ENCODE results near the gene PAQR9. TPM values are rescaled to one million over a fixed set of nuclear protein-coding genes. Genes with fewer than 3 reads are reported as not detected.
A peak's percentile ranks its signal among the peaks of the same experiment; 100 is the strongest.

The PAQR9 gene
- total RNA-seq, 1 experiment from 2014 or later, result 0.17 TPM

- H2AFZ ChIP-seq (ENCODE audit: low read depth, low read length, poor library complexity, severe bottlenecking), result no peak overlapping the region
- H3K9ac ChIP-seq (ENCODE audit: low read length), result no peak overlapping the region
- H3K79me2 ChIP-seq (ENCODE audit: insufficient read depth, low read length), result peaks cover 28% of the 10 kb centered on the region
- intact Hi-C loops (cut with micrococcal nuclease), result loop anchor here (10.0 kb wide), 1 partner anchor 554 kb away; the partner anchor contains the start of gene XRN1
- H3K4me3 ChIP-seq (replicated peaks in 1 of 2; ENCODE audit: low read depth in 1 of 2, low read length in 2 of 2), result no peak overlapping the region
- BruUV-seq (replicated peaks), result no TSS peak
- H3K9me3 ChIP-seq (ENCODE audit: control insufficient read depth in 1 of 2, insufficient read depth in 1 of 2, low read depth in 1 of 2, low read length in 2 of 2), result no peaks in the 10 kb centered on the region
- ChIA-PET CTCF (interaction anchor here (4.9 kb wide), 1 partner anchor 169 kb away, joined by 33 read pairs; no protein-coding TSS in a partner anchor), POLR2A (no interaction called here), RAD21 (ENCODE audit: low non-redundant PET in 1 of 2, low total read pairs in 2 of 2, uncharacterized antibody in 2 of 2, unreplicated experiment in 2 of 2) (no interaction called here)
- peaks cover 11 to 38% of the 10 kb centered on the region in 2 experiments; a peak in 3 of 4 replicates for H3K4me1 ChIP-seq (ENCODE audit: control insufficient read depth in 1 of 2, insufficient read depth in 2 of 2, low read length in 2 of 2)
- no peaks in the 10 kb centered on the region for H3K36me3 ChIP-seq (ENCODE audit: control insufficient read depth in 1 of 2, insufficient read depth in 2 of 2, low read length in 2 of 2)
- no peak for TF ChIP-seq MAX (IDR thresholded peaks at IDR 0.05)
- 0 out of 2 replicates have a peak, but pooled peaks cover 5% of the 10 kb centered on the region for H4K20me1 ChIP-seq (ENCODE audit: insufficient read depth)
- no peaks in the 10 kb centered on the region for H3K27me3 ChIP-seq (ENCODE audit: insufficient read depth, low read length)
- H3K27ac ChIP-seq (ENCODE audit: low read depth, low read length), result no peak overlapping the region
- DNase-seq (ENCODE audit: low read depth, low spot score) (no peak), ATAC-seq (no peak)
- H3K4me2 ChIP-seq (ENCODE audit: low read length), result peak overlapping the region; percentile 96
- no peaks in the 10 kb centered on the region for H3K9me2 ChIP-seq (ENCODE audit: insufficient read depth)
Observed at GRCh38 chr3:142998439-142998838, 35.0 kb upstream of the PAQR9 start.

GRCh38 chr3:142997330-142997729, 33.9 kb upstream of the PAQR9 start:
- Histone ChIP-seq H2AFZ (ENCODE audit: low read depth, low read length, poor library complexity, severe bottlenecking) (no peak overlapping the region), H3K4me2 (ENCODE audit: low read length) (peak overlapping the region; percentile 17)
- POLR2A ChIA-PET, result no interaction called here

More at GRCh38 chr3:142997330-142997729, 33.9 kb upstream of the PAQR9 start:
- intact Hi-C loops (cut with micrococcal nuclease), result loop anchor here (10.0 kb wide), 1 partner anchor 553 kb away; the partner anchor contains the start of gene XRN1
- no peak for ATAC-seq
- Histone ChIP-seq H3K9me2 (ENCODE audit: insufficient read depth) (no peaks in the 10 kb centered on the region), H3K4me3 (replicated peaks in 1 of 2; ENCODE audit: low read depth in 1 of 2, low read length in 2 of 2) (no peak overlapping the region), H3K36me3 (ENCODE audit: control insufficient read depth in 1 of 2, insufficient read depth in 2 of 2, low read length in 2 of 2) (no peaks in the 10 kb centered on the region), H3K79me2 (ENCODE audit: insufficient read depth, low read length) (peaks cover 17% of the 10 kb centered on the region), H3K9me3 (ENCODE audit: control insufficient read depth in 1 of 2, insufficient read depth in 1 of 2, low read depth in 1 of 2, low read length in 2 of 2) (no peaks in the 10 kb centered on the region), H3K9ac (ENCODE audit: low read length) (no peak overlapping the region), H4K20me1 (ENCODE audit: insufficient read depth) (no peaks in the 10 kb centered on the region), H3K27me3 (ENCODE audit: insufficient read depth, low read length) (no peaks in the 10 kb centered on the region), H3K4me1 (ENCODE audit: control insufficient read depth in 1 of 2, insufficient read depth in 2 of 2, low read length in 2 of 2) (peaks cover 11 to 33% of the 10 kb centered on the region in 2 experiments; a peak in 3 of 4 replicates), H3K27ac (ENCODE audit: low read depth, low read length) (no peak overlapping the region)
- TF ChIP-seq MAX (IDR thresholded peaks at IDR 0.05) (no peak), SP1 (IDR thresholded peaks at IDR 0.05; ENCODE audit: low read depth) (peak; percentile 54)
- no TSS peak for BruUV-seq (replicated peaks)
- no peak for DNase-seq (ENCODE audit: low read depth, low spot score)
- ChIA-PET CTCF (interaction anchor here (1.3 to 4.9 kb wide), 3 partner anchors 11 to 410 kb away, joined by 3 to 33 read pairs (median 6); no protein-coding TSS in a partner anchor), RAD21 (ENCODE audit: low non-redundant PET in 1 of 2, low total read pairs in 2 of 2, uncharacterized antibody in 2 of 2, unreplicated experiment in 2 of 2) (no interaction called here)
